CD14-positive monocyte (primary cell): Measurements from ENCODE around the gene SMCP. TPM values are rescaled to one million over a fixed set of nuclear protein-coding genes. Genes with fewer than 3 reads are reported as not detected.

Experiments used
- DNase-seq, 3 donors: peaks; one replicate each; pipeline ENCODE4 v3.0.0-alpha.2; 2011 to 2022
- H2AFZ ChIP-seq: 2 replicates; pipeline ENCODE4 v1.6.0; 2012; ENCODE audit warnings: mild to moderate bottlenecking, low read depth, low read length, inconsistent platforms; ENCODE audit not compliant: insufficient read depth, poor library complexity, severe bottlenecking
- H3K27ac ChIP-seq, 2 donors: 1 replicate in 1 of 2; 2 replicates in 1 of 2; pipeline ENCODE4 v1.5.1; 2012 to 2013; ENCODE audit warnings: low read length in 2 of 2, control low read depth in 1 of 2, inconsistent platforms in 1 of 2, low read depth in 1 of 2, mild to moderate bottlenecking in 1 of 2
- H3K27me3 ChIP-seq, 2 donors: one replicate each; pipeline versions ENCODE4 v1.6.0 to v1.6.1; 2011 to 2013; ENCODE audit warnings: low read length in 2 of 2; ENCODE audit not compliant: control insufficient read depth in 2 of 2, insufficient read depth in 2 of 2
- H3K36me3 ChIP-seq, 2 donors: replicated peaks in 1 of 2; 1 replicate in 1 of 2; 2 replicates in 1 of 2; pipeline versions ENCODE4 v1.5.1 to v1.6.1; 2012 to 2013; ENCODE audit warnings: low read length in 2 of 2, control low read depth in 1 of 2, inconsistent platforms in 1 of 2, mild to moderate bottlenecking in 1 of 2; ENCODE audit not compliant: insufficient read depth in 2 of 2, control insufficient read depth in 1 of 2
- H3K4me1 ChIP-seq, 2 donors: 1 replicate in 1 of 2; 2 replicates in 1 of 2; pipeline versions ENCODE4 v1.5.1 to v1.6.1; 2012 to 2013; ENCODE audit warnings: low read length in 2 of 2, control low read depth in 1 of 2, inconsistent platforms in 1 of 2, mild to moderate bottlenecking in 1 of 2, moderate library complexity in 1 of 2; ENCODE audit not compliant: insufficient read depth in 2 of 2, control insufficient read depth in 1 of 2
- H3K4me2 ChIP-seq: replicated peaks from 2 replicates; pipeline ENCODE3; 2012; ENCODE audit warnings: low read length, moderate library complexity, mild to moderate bottlenecking; ENCODE audit not compliant: poor library complexity, severe bottlenecking; ENCODE audit errors: extremely low read depth
- H3K4me3 ChIP-seq, 3 experiments: fragments of 200-600 bp in 1 of 3; sonication (generic) in 1 of 3; replicated peaks in 1 of 3; 1 replicate in 2 of 3; 2 replicates in 1 of 3; pipeline ENCODE4 v1.5.1; 2011 to 2013; ENCODE audit warnings: low read length in 3 of 3, mild to moderate bottlenecking in 3 of 3, control low read depth in 2 of 3, low read depth in 2 of 3, inconsistent platforms in 1 of 3, moderate library complexity in 1 of 3
- H3K79me2 ChIP-seq: 2 replicates; pipeline ENCODE4 v1.6.0; 2012; ENCODE audit warnings: mild to moderate bottlenecking, control low read depth, inconsistent platforms, low read length, moderate library complexity; ENCODE audit not compliant: insufficient read depth
- H3K9ac ChIP-seq: 2 replicates; pipeline ENCODE4 v1.6.0; 2017; ENCODE audit warnings: low read length, mild to moderate bottlenecking; ENCODE audit not compliant: insufficient read depth, poor library complexity, severe bottlenecking
- H3K9me3 ChIP-seq, 2 donors: replicated peaks in 1 of 2; 1 replicate in 1 of 2; 2 replicates in 1 of 2; pipeline versions ENCODE4 v1.5.1 to v1.6.1; 2012 to 2013; ENCODE audit warnings: low read length in 2 of 2, control low read depth in 1 of 2; ENCODE audit not compliant: control insufficient read depth in 1 of 2, insufficient read depth in 1 of 2
- H4K20me1 ChIP-seq: 2 replicates; pipeline ENCODE4 v1.6.0; 2012; ENCODE audit warnings: mild to moderate bottlenecking, low read length, control low read depth, moderate library complexity; ENCODE audit not compliant: insufficient read depth
- H3K27ac Mint-ChIP-seq, 7 donors: one replicate each; pipeline ENCODE4 v1.8.0; 2020; ENCODE audit warnings: mild to moderate bottlenecking in 7 of 7, mixed read lengths in 7 of 7, moderate library complexity in 6 of 7, inconsistent platforms in 2 of 7
- H3K27me3 Mint-ChIP-seq, 3 donors: one replicate each; pipeline ENCODE4 v1.8.0; 2021 to 2022; ENCODE audit warnings: low read depth in 3 of 3, mild to moderate bottlenecking in 3 of 3, mixed read lengths in 3 of 3, moderate library complexity in 3 of 3, inconsistent platforms in 1 of 3
- H3K36me3 Mint-ChIP-seq, 2 donors: one replicate each; pipeline ENCODE4 v1.8.0; 2020; ENCODE audit warnings: mixed read lengths in 2 of 2, inconsistent platforms in 1 of 2, mild to moderate bottlenecking in 1 of 2
- H3K4me1 Mint-ChIP-seq: one replicate; pipeline ENCODE4 v1.8.0; 2020; ENCODE audit warnings: mild to moderate bottlenecking, mixed read lengths
- H3K4me3 Mint-ChIP-seq, 2 donors: one replicate each; pipeline ENCODE4 v1.8.0; 2020; ENCODE audit warnings: mild to moderate bottlenecking in 2 of 2, mixed read lengths in 2 of 2, moderate library complexity in 1 of 2
- H3K9me3 Mint-ChIP-seq, 7 donors: one replicate each; pipeline ENCODE4 v1.8.0; 2020 to 2022; ENCODE audit warnings: mixed read lengths in 7 of 7, mild to moderate bottlenecking in 6 of 7, moderate library complexity in 6 of 7, inconsistent platforms in 2 of 7
- WGBS: methylation state at CpG from one replicate; pipeline ENCODE4 v1.1.5; 2013; ENCODE audit warnings: missing lambda C conversion rate; ENCODE audit not compliant: insufficient coverage; 5-methylcytosine and 5-hydroxymethylcytosine counted together
- intact Hi-C, 2 donors: fragments of 100-400 bp; cut with micrococcal nuclease; formaldehyde crosslinking; loops; one replicate each; pipeline versions ENCODE4 v1.15.0 to v1.15.1; 2023
- polyA plus RNA-seq, 3 donors: library from polyadenylated mRNA; depleted of rRNA in 1 of 3; unstranded in 2 of 3; stranded (reverse) in 1 of 3; fragments of 300-500 nt in 2 of 3; fragments of >200 nt in 1 of 3; fragmentation: Illumina TruSeq in 2 of 3; gene quantifications; 1 replicate in 2 of 3; 2 replicates in 1 of 3; pipeline ENCODE4 v1.2.3, GENCODE V29; 2012 to 2021
- TF ChIP-seq, protein P1 (sequence below): fragments of 200-600 bp; IDR thresholded peaks from one replicate; pipeline ENCODE4 v1.8.0; 2022; ENCODE audit warnings: antibody characterized with exemption, mild to moderate bottlenecking

SMCP gene
- polyA plus RNA-seq, 3 donors, result not detected

DNA sequence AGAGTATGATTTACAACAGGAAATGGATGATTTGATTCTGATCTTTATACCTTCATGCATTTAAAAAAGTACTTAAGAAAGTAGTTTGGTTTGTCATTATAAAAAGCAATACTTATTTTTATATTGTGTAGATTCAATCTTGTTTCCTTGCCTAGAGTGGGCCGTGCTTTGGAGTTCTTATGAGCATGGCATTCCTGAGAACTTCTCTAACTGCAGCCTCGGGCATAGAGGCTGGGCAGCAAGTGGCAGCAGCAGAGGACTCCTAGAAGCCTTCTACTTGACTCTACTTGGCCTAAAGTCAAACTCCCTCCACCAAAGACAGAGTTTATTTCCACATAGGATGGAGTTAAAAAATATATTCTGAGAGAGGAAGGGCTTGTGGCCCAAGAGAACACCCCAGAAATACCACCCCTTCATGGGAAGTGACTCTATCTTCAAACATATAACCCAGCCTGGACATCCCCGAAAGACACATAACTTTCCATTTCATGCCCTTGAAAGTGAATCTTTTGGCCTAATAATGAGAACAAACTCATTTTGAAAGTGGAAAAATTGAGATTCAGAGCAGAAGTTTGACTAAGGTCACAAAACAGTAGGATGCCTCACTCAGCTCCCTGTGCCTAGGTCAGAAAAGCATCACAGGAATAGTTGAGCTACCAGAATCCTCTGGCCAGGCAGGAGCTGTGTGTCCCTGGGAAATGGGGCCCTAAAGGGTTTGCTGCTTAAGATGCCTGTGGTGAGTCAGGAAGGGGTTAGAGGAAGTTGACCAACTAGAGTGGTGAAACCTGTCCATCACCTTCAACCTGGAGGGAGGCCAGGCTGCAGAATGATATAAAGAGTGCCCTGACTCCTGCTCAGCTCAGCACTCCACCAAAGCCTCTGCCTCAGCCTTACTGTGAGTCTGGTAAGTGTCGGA lies 29.8 kb downstream of the SMCP start, which contains the start of gene IVL:
Gene IVL, plus strand, starts transcription at position 861 of the 916 bp plus-strand sequence. CDS start 1,252 bp downstream, outside the sequence.
- Histone ChIP-seq H3K4me1 (no peaks in the 10 kb centered on the region), H3K79me2 (no peaks in the 10 kb centered on the region), H3K9me3 (no peaks in the 10 kb centered on the region), H4K20me1 (no peaks in the 10 kb centered on the region), H2AFZ (no peak within 1 kb of the TSS), H3K36me3 (no peaks in the 10 kb centered on the region), H3K4me2 (no peak within 1 kb of the TSS), H3K9ac (no peak within 1 kb of the TSS), H3K4me3 (no peak within 1 kb of the TSS), H3K27me3 (peaks cover 0 to under 1% of the 10 kb centered on the region in 2 donors), H3K27ac (no peak within 1 kb of the TSS)
- WGBS, result no CpG with 5 or more reads among the region's 4 CpGs
- H3K9me3 Mint-ChIP-seq, result peaks cover 0 to 5% (median 0%) of the 10 kb centered on the region in 7 donors
- peaks cover 5 to 19% (median 8%) of the 10 kb centered on the region in 3 donors for H3K27me3 Mint-ChIP-seq
- H3K4me3 Mint-ChIP-seq, result no peak within 1 kb of the TSS
- H3K4me1 Mint-ChIP-seq, result no peaks in the 10 kb centered on the region
- intact Hi-C loops, result no loop called here
- H3K36me3 Mint-ChIP-seq, result no peaks in the 10 kb centered on the region
- peak within 1 kb of the TSS in 1 of 7 donors; percentile 37 for H3K27ac Mint-ChIP-seq
- no peak for DNase-seq
- TF ChIP-seq, protein P1, sequence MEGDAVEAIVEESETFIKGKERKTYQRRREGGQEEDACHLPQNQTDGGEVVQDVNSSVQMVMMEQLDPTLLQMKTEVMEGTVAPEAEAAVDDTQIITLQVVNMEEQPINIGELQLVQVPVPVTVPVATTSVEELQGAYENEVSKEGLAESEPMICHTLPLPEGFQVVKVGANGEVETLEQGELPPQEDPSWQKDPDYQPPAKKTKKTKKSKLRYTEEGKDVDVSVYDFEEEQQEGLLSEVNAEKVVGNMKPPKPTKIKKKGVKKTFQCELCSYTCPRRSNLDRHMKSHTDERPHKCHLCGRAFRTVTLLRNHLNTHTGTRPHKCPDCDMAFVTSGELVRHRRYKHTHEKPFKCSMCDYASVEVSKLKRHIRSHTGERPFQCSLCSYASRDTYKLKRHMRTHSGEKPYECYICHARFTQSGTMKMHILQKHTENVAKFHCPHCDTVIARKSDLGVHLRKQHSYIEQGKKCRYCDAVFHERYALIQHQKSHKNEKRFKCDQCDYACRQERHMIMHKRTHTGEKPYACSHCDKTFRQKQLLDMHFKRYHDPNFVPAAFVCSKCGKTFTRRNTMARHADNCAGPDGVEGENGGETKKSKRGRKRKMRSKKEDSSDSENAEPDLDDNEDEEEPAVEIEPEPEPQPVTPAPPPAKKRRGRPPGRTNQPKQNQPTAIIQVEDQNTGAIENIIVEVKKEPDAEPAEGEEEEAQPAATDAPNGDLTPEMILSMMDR, result no peak

DNA sequence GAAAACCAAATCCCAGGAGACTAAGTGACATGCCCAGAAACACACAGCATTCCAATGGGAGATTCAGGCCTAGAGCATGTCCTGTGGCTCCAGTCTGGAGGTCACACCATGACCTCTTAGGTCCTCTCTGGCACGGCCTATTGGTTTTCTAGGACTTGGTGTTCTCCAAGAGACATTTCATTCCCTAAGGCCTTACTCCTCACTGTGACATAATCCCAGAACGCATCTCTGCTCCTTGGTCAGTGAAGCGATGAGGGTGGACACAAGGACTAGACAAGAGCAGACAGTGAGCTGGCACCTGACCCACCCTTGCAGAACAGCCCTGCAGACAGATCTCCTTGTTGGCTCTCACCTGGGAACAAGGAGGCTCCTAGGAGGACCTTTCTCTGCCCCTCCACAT lies 31.1 kb downstream of the SMCP start:
- no peak overlapping the region for H3K27ac ChIP-seq
- H3K9me3 Mint-ChIP-seq, result peaks cover 0 to 5% (median 0%) of the 10 kb centered on the region in 7 donors
- H3K9ac ChIP-seq, result no peak overlapping the region
- no peak overlapping the region for H3K4me3 ChIP-seq
- no peaks in the 10 kb centered on the region for H3K9me3 ChIP-seq
- H3K27me3 ChIP-seq, result peaks cover 0 to 3% of the 10 kb centered on the region in 2 donors
- H4K20me1 ChIP-seq, result no peaks in the 10 kb centered on the region
- intact Hi-C loops, result no loop called here
- no peaks in the 10 kb centered on the region for H3K4me1 ChIP-seq
- no peak overlapping the region for H3K4me2 ChIP-seq
- no peak for DNase-seq
- TF ChIP-seq, protein P1, result no peak
- no peaks in the 10 kb centered on the region for H3K4me1 Mint-ChIP-seq
- H3K36me3 Mint-ChIP-seq, result no peaks in the 10 kb centered on the region
- no peak overlapping the region for H3K4me3 Mint-ChIP-seq
- H3K36me3 ChIP-seq, result no peaks in the 10 kb centered on the region
- H3K79me2 ChIP-seq, result no peaks in the 10 kb centered on the region
- H2AFZ ChIP-seq, result no peak overlapping the region
- H3K27me3 Mint-ChIP-seq, result peaks cover 5 to 19% (median 9%) of the 10 kb centered on the region in 3 donors
- WGBS, result 90% methylated on average over 3 of the region's 3 CpGs
- no peak overlapping the region for H3K27ac Mint-ChIP-seq
